Right lobe of liver (tissue), 4 donors: Measurements from ENCODE around the gene CACNG4.

Source experiments
- POLR2A ChIP-seq: fragments of 450-650 bp; IDR thresholded peaks from one replicate; pipeline ENCODE4 v1.6.1; 2017; ENCODE audit warnings: antibody characterized with exemption, mild to moderate bottlenecking
- TF ChIP-seq, protein P1 (sequence below), 4 donors: fragments of 200-600 bp in 3 of 4; fragments of 450-650 bp in 1 of 4; IDR thresholded peaks; one replicate each; pipeline versions ENCODE4 v1.5.1 to v1.8.0; 2016 to 2022; ENCODE audit warnings: antibody characterized with exemption in 4 of 4, mild to moderate bottlenecking in 2 of 4
- donor health status: DM: no; HTN: no; CAD: no.
- donor health status: DM: no; HTN: no; CAD: no.
- donor health status: DM: no; HTN: yes; CAD: no.

DNA sequence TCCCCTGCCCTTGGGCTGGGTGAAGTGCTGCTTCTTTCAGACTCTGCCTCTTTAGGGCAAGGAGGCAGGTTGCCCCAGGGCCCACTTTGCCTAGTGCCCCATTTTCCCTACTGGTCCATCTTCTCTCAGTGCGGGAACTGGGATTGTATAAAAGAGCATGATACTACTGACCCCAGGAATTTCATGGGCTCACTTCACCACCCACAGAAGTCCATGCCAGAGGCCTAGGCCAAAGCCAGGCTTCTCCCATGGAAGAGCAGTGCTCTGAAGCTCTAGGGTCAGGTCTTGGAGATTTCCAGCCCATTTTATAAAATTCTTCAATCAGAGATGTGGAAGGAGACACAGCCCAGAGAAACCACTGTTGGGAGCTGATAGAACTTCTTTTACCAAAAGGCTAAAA lies 85.6 kb downstream of the CACNG4 start:
- TF ChIP-seq, protein P1, sequence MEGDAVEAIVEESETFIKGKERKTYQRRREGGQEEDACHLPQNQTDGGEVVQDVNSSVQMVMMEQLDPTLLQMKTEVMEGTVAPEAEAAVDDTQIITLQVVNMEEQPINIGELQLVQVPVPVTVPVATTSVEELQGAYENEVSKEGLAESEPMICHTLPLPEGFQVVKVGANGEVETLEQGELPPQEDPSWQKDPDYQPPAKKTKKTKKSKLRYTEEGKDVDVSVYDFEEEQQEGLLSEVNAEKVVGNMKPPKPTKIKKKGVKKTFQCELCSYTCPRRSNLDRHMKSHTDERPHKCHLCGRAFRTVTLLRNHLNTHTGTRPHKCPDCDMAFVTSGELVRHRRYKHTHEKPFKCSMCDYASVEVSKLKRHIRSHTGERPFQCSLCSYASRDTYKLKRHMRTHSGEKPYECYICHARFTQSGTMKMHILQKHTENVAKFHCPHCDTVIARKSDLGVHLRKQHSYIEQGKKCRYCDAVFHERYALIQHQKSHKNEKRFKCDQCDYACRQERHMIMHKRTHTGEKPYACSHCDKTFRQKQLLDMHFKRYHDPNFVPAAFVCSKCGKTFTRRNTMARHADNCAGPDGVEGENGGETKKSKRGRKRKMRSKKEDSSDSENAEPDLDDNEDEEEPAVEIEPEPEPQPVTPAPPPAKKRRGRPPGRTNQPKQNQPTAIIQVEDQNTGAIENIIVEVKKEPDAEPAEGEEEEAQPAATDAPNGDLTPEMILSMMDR (IDR thresholded peaks at IDR 0.05), result no peak
- no peak for TF ChIP-seq POLR2A
